Measurements from ENCODE around the gene SERPINA3.
"Not testable (repeated sequence)": the region's sequence is repeated elsewhere in the genome, so short reads cannot be mapped to it uniquely, and the experiment has no call there.

SERPINA3 gene

GRCh38 chr14:94586635-94587034, 25.6 kb upstream of the SERPINA3 start:
- no peak for DNase-seq

- no peak for DNase-seq
Measured at GRCh38 chr14:94588311-94588710, 23.9 kb upstream of the SERPINA3 start.

- no peak for DNase-seq
Measured at GRCh38 chr14:94591073-94591472, 21.1 kb upstream of the SERPINA3 start.

- no peak for DNase-seq
Measured at GRCh38 chr14:94591871-94592270, 20.3 kb upstream of the SERPINA3 start.

GRCh38 chr14:94592457-94592856, 19.7 kb upstream of the SERPINA3 start:
- DNase-seq: no peak

- no peak for DNase-seq
Measured at GRCh38 chr14:94593376-94593748, 18.8 kb upstream of the SERPINA3 start.

GRCh38 chr14:94593749-94594431, 18.3 kb upstream of the SERPINA3 start:
- no peak for DNase-seq

- DNase-seq: no peak
Measured at GRCh38 chr14:94594441-94594840, 17.8 kb upstream of the SERPINA3 start.

- DNase-seq: no peak
Measured at GRCh38 chr14:94595912-94596311, 16.3 kb upstream of the SERPINA3 start.

- DNase-seq: no peak
Measured at GRCh38 chr14:94596361-94596760, 15.8 kb upstream of the SERPINA3 start.

GRCh38 chr14:94597788-94598187, 14.4 kb upstream of the SERPINA3 start:
- no peak for DNase-seq

GRCh38 chr14:94598506-94598815, 13.7 kb upstream of the SERPINA3 start:
- no peak for DNase-seq

- no peak for DNase-seq
Measured at GRCh38 chr14:94598816-94599655, 13.2 kb upstream of the SERPINA3 start.

- DNase-seq: no peak
Measured at GRCh38 chr14:94599656-94600004, 12.6 kb upstream of the SERPINA3 start.

- no peak for DNase-seq
Measured at GRCh38 chr14:94600148-94600545, 12.0 kb upstream of the SERPINA3 start.

- no peak for DNase-seq
Measured at GRCh38 chr14:94601884-94602391, 10.3 kb upstream of the SERPINA3 start.

- no peak for DNase-seq
Measured at GRCh38 chr14:94602722-94603121, 9.5 kb upstream of the SERPINA3 start.

- no peak for DNase-seq
Measured at GRCh38 chr14:94605361-94605760, 6.8 kb upstream of the SERPINA3 start.

GRCh38 chr14:94608966-94609365, 3.2 kb upstream of the SERPINA3 start:
- DNase-seq: not testable (repeated sequence)

GRCh38 chr14:94611179-94611578, 1.0 kb upstream of the SERPINA3 start:
- no peak for DNase-seq

- no peak for DNase-seq
Measured at GRCh38 chr14:94612580-94613554, 676 bp downstream of the SERPINA3 start.

- no peak for DNase-seq
Measured at GRCh38 chr14:94613720-94614644, 1.8 kb downstream of the SERPINA3 start.
